Measurements from ENCODE around the gene MARCHF3. TPM values are rescaled to one million over a fixed set of nuclear protein-coding genes. Genes with fewer than 3 reads are reported as not detected.
"Not testable (repeated sequence)": the region's sequence is repeated elsewhere in the genome, so short reads cannot be mapped to it uniquely, and the experiment has no call there.

MARCHF3 gene
- polyA plus RNA-seq, 1 donor from 2014 or later = 3.9 TPM

GRCh38 chr5:126846744-126847455 lies 183.5 kb downstream of the MARCHF3 start:
- H3K9me3 ChIP-seq (ENCODE audit: low read length) = no peaks in the 10 kb centered on the region
- no peaks in the 10 kb centered on the region for H3K9me2 ChIP-seq (ENCODE audit: insufficient read depth, low read length)
- H2AFZ ChIP-seq (ENCODE audit: low read depth, low read length) = no peak overlapping the region
- H3K36me3 ChIP-seq (ENCODE audit: insufficient read depth, low read length) = no peaks in the 10 kb centered on the region
- H3K27ac ChIP-seq (ENCODE audit: low read length) = no peak overlapping the region
- H4K20me1 ChIP-seq (ENCODE audit: insufficient read depth) = no peaks in the 10 kb centered on the region
- H3F3A ChIP-seq (ENCODE audit: insufficient read depth, low read length, poor library complexity, severe bottlenecking) = no peaks in the 10 kb centered on the region
- H3K9ac ChIP-seq (ENCODE audit: low read length) = no peak overlapping the region
- no peaks in the 10 kb centered on the region for H3K79me2 ChIP-seq (replicated peaks; ENCODE audit: insufficient read depth, low read length)
- H3K27me3 ChIP-seq (ENCODE audit: insufficient read depth, low read depth, low read length) = no peaks in the 10 kb centered on the region
- TF ChIP-seq EZH2 (IDR thresholded peaks at IDR 0.05; ENCODE audit: borderline replicate concordance, insufficient read depth, low read length, poor library complexity, severe bottlenecking) = no peak
- no peak for TF ChIP-seq SMC3 (conservative IDR thresholded peaks at IDR 0.05; ENCODE audit: poor library complexity)
- no peak for TF ChIP-seq MXI1 (conservative IDR thresholded peaks at IDR 0.05; ENCODE audit: poor library complexity, severe bottlenecking)
- TF ChIP-seq POLR2AphosphoS5 (IDR thresholded peaks at IDR 0.05) = no peak
- no peak for TF ChIP-seq EP300 (conservative IDR thresholded peaks at IDR 0.05; ENCODE audit: poor library complexity, severe bottlenecking)
- no peak for TF ChIP-seq CTCF (IDR thresholded peaks at IDR 0.05; ENCODE audit: poor library complexity, severe bottlenecking)
- TF ChIP-seq RAD21 (conservative IDR thresholded peaks at IDR 0.05) = no peak
- no peak for TF ChIP-seq TAF1 (IDR thresholded peaks at IDR 0.05; ENCODE audit: low read depth)
- no peak for TF ChIP-seq REST (IDR thresholded peaks at IDR 0.05; ENCODE audit: borderline replicate concordance)
- no peak overlapping the region for H3K4me3 ChIP-seq (ENCODE audit: low read length)
- no peak overlapping the region for H3K4me2 ChIP-seq (ENCODE audit: low read length)

- H3K4me2 ChIP-seq (ENCODE audit: low read length) = no peak overlapping the region
- H2AFZ ChIP-seq (ENCODE audit: low read depth, low read length) = no peak overlapping the region
- TF ChIP-seq SMC3 (conservative IDR thresholded peaks at IDR 0.05; ENCODE audit: poor library complexity) (no peak), TAF1 (IDR thresholded peaks at IDR 0.05; ENCODE audit: low read depth) (no peak), EZH2 (IDR thresholded peaks at IDR 0.05; ENCODE audit: borderline replicate concordance, insufficient read depth, low read length, poor library complexity, severe bottlenecking) (no peak), CTCF (IDR thresholded peaks at IDR 0.05; ENCODE audit: poor library complexity, severe bottlenecking) (no peak), RAD21 (conservative IDR thresholded peaks at IDR 0.05) (no peak), REST (IDR thresholded peaks at IDR 0.05; ENCODE audit: borderline replicate concordance) (no peak), EP300 (conservative IDR thresholded peaks at IDR 0.05; ENCODE audit: poor library complexity, severe bottlenecking) (no peak), POLR2AphosphoS5 (IDR thresholded peaks at IDR 0.05) (no peak), MXI1 (conservative IDR thresholded peaks at IDR 0.05; ENCODE audit: poor library complexity, severe bottlenecking) (no peak)
- no peak overlapping the region for H3K27ac ChIP-seq (ENCODE audit: low read length)
- no peaks in the 10 kb centered on the region for H3K36me3 ChIP-seq (ENCODE audit: insufficient read depth, low read length)
- no peaks in the 10 kb centered on the region for H3K79me2 ChIP-seq (replicated peaks; ENCODE audit: insufficient read depth, low read length)
- no peaks in the 10 kb centered on the region for H3K9me3 ChIP-seq (ENCODE audit: low read length)
- no peak overlapping the region for H3K4me3 ChIP-seq (ENCODE audit: low read length)
- H3K27me3 ChIP-seq (ENCODE audit: insufficient read depth, low read depth, low read length) = no peaks in the 10 kb centered on the region
- no peaks in the 10 kb centered on the region for H3K9me2 ChIP-seq (ENCODE audit: insufficient read depth, low read length)
- no peaks in the 10 kb centered on the region for H4K20me1 ChIP-seq (ENCODE audit: insufficient read depth)
- no peaks in the 10 kb centered on the region for H3F3A ChIP-seq (ENCODE audit: insufficient read depth, low read length, poor library complexity, severe bottlenecking)
- H3K9ac ChIP-seq (ENCODE audit: low read length) = no peak overlapping the region
Measured at GRCh38 chr5:126846344-126846743, 184.0 kb downstream of the MARCHF3 start.

- not testable (repeated sequence) for H3K4me3 ChIP-seq (ENCODE audit: low read length); H3K36me3 ChIP-seq (ENCODE audit: insufficient read depth, low read length); H3K9me3 ChIP-seq (ENCODE audit: low read length); H3K9ac ChIP-seq (ENCODE audit: low read length); H3K9me2 ChIP-seq (ENCODE audit: insufficient read depth, low read length); H3K27me3 ChIP-seq (ENCODE audit: insufficient read depth, low read depth, low read length); H3K4me2 ChIP-seq (ENCODE audit: low read length); H4K20me1 ChIP-seq (ENCODE audit: insufficient read depth); H3F3A ChIP-seq (ENCODE audit: insufficient read depth, low read length, poor library complexity, severe bottlenecking); H2AFZ ChIP-seq (ENCODE audit: low read depth, low read length); H3K79me2 ChIP-seq (replicated peaks; ENCODE audit: insufficient read depth, low read length); H3K27ac ChIP-seq (ENCODE audit: low read length)
Measured at GRCh38 chr5:126845470-126846070, 184.8 kb downstream of the MARCHF3 start.

Measured in neural cell (in vitro differentiated cells).